HG03460 (cell line): ENCODE results near the gene IZUMO1.
"Not testable (repeated sequence)": the region's sequence is repeated elsewhere in the genome, so short reads cannot be mapped to it uniquely, and the experiment has no call there.

Experiments
- ATAC-seq: cut with Tn5 transposase; IDR thresholded peaks from one replicate; pipeline ENCODE4 v1.9.1; 2021; ENCODE audit not compliant: unreplicated experiment

The IZUMO1 gene

GRCh38 chr19:48746738-48747575 is at the start of gene IZUMO1:
Gene IZUMO1, minus strand, starts transcription at chr19:48746909. Its CDS starts 1,050 bp downstream, at chr19:48745859.
- no peak for ATAC-seq

GRCh38 chr19:48795685-48796070 is 49.0 kb upstream of the IZUMO1 start:
- ATAC-seq: no peak

DNA sequence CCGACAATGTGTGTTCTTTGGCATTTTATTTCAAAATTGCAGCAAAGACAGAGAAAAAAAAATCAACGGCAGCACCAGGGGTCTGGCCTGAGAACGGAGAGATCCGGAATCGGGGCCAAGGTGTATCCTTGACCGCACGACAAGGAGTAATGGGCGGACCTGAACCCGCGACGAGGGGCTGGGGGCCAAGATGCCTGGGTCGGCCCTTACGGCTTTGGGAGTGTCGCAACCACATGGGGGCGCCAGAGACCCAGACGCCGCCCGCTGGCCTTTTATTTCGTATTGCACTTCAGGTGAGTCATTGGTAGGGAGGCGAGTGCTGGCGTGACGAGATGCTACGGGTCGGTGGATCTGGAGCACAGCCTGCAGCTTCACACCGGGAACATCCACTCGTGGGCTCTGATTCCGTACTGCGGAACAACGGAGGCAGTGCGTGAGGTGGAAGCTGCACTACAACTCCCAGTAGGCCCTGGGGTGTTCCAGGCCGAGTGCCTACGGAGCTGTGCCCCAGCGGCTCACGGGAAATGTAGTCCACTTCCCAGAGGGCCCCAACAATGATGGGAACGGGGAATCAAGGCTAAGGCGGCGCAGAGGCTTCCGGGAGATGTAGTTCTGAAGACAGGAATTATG is 48.5 kb upstream of the IZUMO1 start:
- ATAC-seq: peak; percentile 85

DNA sequence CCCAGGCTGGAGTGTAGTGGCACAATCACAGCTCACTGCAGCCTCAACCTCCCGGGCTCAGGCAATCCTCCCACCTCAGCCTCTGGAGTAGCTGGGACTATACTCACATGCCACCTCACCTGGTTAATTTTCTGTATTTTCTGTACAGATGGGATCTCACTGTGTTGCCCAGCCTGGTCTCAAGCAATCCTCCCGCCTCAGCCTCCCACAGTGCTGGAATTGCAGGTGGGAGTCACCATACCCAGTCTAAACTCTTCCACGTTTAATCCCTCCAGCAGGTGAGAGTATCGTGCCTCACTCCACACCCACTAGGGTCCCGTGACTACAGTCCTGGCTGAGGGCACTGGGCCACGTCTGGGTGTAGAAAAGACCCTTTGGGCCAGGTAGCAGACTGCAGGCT is 47.6 kb upstream of the IZUMO1 start:
- no peak for ATAC-seq

- no peak for ATAC-seq
These were observed 46.6 kb upstream of the IZUMO1 start for GRCh38 chr19:48793271-48793670.

DNA sequence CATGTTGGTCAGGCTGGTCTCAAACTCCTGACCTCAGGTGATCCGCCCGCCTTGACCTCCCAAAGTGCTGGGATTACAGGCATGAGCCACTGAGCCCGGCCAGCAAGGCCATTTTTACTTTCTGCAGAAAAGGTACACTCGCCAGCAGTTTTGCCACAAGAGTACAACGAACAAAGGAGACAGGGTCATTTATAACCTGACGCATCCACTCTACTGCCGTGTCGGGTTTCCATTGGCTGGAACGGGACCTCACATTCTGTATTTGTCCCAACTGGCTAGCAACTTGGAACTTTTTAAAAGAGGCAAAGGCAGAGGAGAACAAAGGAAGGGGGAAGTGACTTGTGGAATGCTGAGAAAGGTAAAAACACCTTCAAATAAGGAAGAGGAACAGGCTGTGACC is 40.6 kb upstream of the IZUMO1 start:
- not testable (repeated sequence) for ATAC-seq

DNA sequence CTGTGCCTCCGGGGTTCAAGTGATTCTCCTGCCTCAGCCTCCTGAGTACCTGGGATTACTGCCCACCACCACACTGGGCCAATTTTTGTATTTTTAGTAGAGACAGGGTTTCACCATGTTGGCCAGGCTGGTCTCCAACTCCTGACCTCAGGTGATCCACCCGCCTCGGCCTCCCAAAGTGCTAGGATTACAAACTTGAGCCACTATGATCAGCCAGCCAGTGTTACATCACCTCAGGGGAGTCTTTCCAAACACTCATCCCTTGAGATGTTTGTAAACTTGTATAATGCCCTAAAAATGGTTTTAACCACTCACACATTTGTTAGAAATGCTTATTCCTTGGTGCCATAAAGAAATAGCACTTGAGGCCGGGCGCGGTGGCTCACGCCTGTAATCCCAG is 39.7 kb upstream of the IZUMO1 start:
- not testable (repeated sequence) for ATAC-seq

- no peak for ATAC-seq
These were observed 37.8 kb upstream of the IZUMO1 start for GRCh38 chr19:48784527-48784926.

DNA sequence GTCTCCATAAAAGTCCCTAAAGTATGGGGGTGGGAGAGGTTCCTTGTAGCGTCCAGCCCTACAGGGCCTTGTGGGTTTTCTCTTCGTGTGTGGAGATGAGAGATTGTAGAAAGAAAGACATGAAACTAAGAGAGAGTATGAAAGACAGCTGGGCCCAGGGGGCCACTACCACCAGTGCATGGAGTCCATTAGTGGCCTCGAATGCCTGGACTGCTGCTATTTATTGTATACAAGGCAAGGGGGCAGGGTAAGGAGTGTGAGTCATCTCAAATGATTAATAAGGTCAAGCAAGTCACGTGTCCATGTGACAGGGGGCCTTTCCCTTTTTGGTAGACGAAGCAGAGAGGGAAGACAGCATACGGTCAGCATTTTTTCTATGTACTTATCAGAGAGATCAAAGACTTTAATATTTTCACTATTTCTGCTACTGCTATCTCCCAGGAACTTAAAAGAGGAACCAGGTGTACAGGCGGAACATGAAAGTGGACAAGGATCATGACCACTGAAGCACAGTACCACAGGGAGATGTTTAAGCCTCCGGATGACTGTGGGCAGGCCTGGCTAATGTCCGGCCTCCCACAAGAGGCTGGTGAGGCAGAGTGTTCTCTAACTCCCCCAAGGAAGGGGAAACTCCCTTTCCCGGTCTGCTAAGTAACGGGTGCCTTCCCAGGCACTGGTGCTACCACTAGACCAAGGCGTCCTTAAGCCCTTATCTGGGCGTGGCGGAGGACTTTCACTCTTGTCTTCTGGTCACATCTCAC is 34.1 kb upstream of the IZUMO1 start:
- ATAC-seq: no peak

- ATAC-seq: no peak
These were observed 32.9 kb upstream of the IZUMO1 start for GRCh38 chr19:48779636-48780035.

- no peak for ATAC-seq
These were observed 31.0 kb upstream of the IZUMO1 start for GRCh38 chr19:48777720-48778119.

GRCh38 chr19:48777139-48777538 is 30.4 kb upstream of the IZUMO1 start:
- ATAC-seq: no peak

- ATAC-seq: no peak
These were observed 25.8 kb upstream of the IZUMO1 start for GRCh38 chr19:48772503-48772953.

GRCh38 chr19:48770734-48771472 is 24.2 kb upstream of the IZUMO1 start:
- ATAC-seq: no peak

DNA sequence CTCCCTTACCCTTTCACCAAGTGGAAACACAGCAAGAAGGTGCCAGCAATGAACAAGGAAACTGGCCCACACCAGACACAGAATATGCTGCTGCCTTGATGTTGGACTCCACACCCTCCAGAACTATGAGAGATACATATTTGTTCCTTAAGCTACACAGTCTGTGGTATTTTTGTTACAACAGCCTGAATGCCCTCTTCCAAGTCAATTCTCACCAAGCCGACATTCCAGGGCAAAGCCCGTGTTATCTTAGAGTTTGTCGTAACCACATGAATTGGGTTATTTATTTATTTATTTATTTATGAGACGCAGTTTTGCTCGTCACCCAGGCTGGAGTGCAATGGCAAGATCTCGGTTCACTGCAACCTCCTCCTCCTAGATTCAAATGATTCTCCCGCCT is 23.6 kb upstream of the IZUMO1 start:
- ATAC-seq: no peak

- no peak for ATAC-seq
These were observed 22.4 kb upstream of the IZUMO1 start for GRCh38 chr19:48768994-48769713.

GRCh38 chr19:48768171-48768753 is 21.6 kb upstream of the IZUMO1 start:
- ATAC-seq: not testable (repeated sequence)

GRCh38 chr19:48765816-48766215 is 19.1 kb upstream of the IZUMO1 start:
- ATAC-seq: not testable (repeated sequence)

DNA sequence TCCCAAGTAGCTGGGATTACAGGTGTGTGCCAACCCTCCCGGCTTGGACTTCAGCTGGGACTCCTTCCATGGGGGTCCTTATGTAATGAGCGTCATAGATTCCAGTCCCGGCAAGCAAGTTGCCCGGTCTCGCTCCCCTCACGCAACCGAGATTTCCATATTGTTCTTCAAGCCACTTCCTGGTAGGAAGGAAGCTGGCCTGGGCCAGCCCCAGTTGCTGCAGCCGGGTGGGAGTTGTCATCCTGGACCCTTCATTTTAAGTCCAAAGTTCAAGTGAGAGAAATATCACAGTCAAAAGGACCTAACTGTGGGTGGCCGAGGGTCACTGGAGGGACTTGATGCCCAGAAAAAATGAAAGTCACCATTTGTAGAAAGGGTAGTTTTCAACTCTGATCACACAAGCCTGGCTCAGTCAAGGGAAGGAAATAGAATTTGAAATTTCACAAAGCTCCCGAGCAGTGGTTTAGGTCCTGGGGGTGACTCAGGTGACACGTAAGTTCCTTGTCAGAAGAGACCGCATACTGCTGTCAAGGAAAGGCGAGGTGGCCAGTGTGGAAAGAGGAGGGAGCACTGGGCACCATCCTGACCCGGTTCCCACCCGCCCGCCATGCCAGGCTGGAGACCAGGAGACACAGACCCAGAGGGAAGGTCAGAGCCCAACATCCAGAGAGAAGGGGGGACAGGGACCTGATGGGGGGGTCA is 13.9 kb upstream of the IZUMO1 start:
- no peak for ATAC-seq
